Measurements from ENCODE around the gene NOC4L. TPM values are rescaled to one million over a fixed set of nuclear protein-coding genes. Genes with fewer than 3 reads are reported as not detected.

NOC4L gene
- polyA plus RNA-seq, 1 of the 3 experiments (the other 2 are of a cell fraction): 12.9 TPM

DNA sequence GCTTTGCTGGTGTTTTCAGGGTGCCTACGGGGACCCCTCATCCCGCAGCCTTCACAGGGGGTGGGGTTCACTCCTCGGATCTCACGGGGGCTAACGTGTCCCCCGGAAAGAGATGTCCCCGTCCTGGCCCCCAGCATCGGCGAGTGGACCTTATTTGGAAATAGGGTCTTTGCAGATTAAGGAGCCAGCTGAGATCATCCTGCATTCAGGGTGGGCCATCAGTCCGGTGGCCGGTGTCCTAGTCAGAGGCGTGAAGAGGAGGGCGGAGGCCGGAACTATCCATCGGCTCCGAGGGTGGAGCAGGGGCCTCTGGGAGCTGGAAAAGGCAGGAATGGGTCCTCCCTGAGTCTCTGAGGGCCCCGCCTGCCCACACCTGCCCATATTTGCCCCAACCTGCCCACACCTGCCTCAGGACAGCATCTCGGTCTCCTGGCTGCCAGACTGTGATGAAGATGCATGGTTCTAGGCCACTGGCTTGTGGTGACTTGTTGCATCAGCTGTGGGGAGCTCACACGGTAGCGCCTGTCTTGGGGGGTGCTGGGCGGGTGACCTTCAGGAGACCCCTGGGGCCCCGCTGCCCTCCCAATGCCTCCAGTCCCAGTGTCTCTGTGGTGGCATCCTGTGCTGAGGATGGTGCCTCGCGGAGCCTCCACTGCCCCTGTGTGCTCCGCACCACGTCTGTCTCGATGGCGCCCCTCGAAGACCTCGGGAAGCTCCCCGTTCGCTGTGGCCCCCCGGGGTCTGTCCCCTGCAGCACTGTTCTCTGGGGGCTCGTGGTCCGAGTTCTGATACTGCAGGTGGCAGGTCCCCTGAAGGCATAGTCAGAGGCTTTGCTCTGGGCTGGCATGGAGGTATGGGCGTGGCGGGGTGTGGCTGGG is 14.7 kb downstream of the NOC4L start:
- Histone ChIP-seq H3F3A (replicated peaks; ENCODE audit: insufficient read depth) (peaks cover 20% of the 10 kb centered on the region), H3K79me2 (ENCODE audit: insufficient read depth) (no peaks in the 10 kb centered on the region), H3K4me3 (ENCODE audit: low read depth in 2 of 2, low read length in 1 of 2) (no peak overlapping the region), H3K27me3 (ENCODE audit: insufficient read depth) (peaks cover 11% of the 10 kb centered on the region), H3K9me2 (no peaks in the 10 kb centered on the region), H3K9ac (no peak overlapping the region), H3K27ac (ENCODE audit: low read depth in 2 of 2, low read length in 1 of 2) (no peak overlapping the region), H3K36me3 (replicated peaks in 1 of 2; ENCODE audit: control insufficient read depth in 1 of 2, insufficient read depth in 2 of 2, low read length in 1 of 2) (no peaks in the 10 kb centered on the region), H3K9me3 (no peaks in the 10 kb centered on the region), H2AFZ (ENCODE audit: low read depth) (no peak overlapping the region), H4K20me1 (ENCODE audit: insufficient read depth) (no peaks in the 10 kb centered on the region), H3K4me2 (no peak overlapping the region), H3K4me1 (ENCODE audit: control insufficient read depth in 1 of 2, insufficient read depth in 2 of 2, low read depth in 1 of 2, low read length in 1 of 2) (peaks cover 0 to 2% of the 10 kb centered on the region in 2 experiments; a peak in 1 of 4 replicates)
- no peak for TF ChIP-seq CHD2 (IDR thresholded peaks at IDR 0.05; ENCODE audit: low read length, partially characterized antibody)
- TF ChIP-seq GATA2 (CRISPR knock-in tag; IDR thresholded peaks at IDR 0.05): no peak
- TF ChIP-seq FOXM1 (IDR thresholded peaks at IDR 0.05; ENCODE audit: low read depth): no peak
- TF ChIP-seq RCOR1 (IDR thresholded peaks at IDR 0.05; ENCODE audit: low read length): no peak
- TF ChIP-seq, protein P1, sequence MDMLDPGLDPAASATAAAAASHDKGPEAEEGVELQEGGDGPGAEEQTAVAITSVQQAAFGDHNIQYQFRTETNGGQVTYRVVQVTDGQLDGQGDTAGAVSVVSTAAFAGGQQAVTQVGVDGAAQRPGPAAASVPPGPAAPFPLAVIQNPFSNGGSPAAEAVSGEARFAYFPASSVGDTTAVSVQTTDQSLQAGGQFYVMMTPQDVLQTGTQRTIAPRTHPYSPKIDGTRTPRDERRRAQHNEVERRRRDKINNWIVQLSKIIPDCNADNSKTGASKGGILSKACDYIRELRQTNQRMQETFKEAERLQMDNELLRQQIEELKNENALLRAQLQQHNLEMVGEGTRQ (IDR thresholded peaks at IDR 0.05; ENCODE audit: borderline replicate concordance, low read depth, low read length): no peak
- TF ChIP-seq ELF1 (IDR thresholded peaks at IDR 0.05): no peak
- TF ChIP-seq RAD21 (IDR thresholded peaks at IDR 0.05; ENCODE audit: low read length): no peak
- TF ChIP-seq RXRA (IDR thresholded peaks at IDR 0.05; ENCODE audit: borderline replicate concordance, low read depth): no peak
- TF ChIP-seq, protein P2, sequence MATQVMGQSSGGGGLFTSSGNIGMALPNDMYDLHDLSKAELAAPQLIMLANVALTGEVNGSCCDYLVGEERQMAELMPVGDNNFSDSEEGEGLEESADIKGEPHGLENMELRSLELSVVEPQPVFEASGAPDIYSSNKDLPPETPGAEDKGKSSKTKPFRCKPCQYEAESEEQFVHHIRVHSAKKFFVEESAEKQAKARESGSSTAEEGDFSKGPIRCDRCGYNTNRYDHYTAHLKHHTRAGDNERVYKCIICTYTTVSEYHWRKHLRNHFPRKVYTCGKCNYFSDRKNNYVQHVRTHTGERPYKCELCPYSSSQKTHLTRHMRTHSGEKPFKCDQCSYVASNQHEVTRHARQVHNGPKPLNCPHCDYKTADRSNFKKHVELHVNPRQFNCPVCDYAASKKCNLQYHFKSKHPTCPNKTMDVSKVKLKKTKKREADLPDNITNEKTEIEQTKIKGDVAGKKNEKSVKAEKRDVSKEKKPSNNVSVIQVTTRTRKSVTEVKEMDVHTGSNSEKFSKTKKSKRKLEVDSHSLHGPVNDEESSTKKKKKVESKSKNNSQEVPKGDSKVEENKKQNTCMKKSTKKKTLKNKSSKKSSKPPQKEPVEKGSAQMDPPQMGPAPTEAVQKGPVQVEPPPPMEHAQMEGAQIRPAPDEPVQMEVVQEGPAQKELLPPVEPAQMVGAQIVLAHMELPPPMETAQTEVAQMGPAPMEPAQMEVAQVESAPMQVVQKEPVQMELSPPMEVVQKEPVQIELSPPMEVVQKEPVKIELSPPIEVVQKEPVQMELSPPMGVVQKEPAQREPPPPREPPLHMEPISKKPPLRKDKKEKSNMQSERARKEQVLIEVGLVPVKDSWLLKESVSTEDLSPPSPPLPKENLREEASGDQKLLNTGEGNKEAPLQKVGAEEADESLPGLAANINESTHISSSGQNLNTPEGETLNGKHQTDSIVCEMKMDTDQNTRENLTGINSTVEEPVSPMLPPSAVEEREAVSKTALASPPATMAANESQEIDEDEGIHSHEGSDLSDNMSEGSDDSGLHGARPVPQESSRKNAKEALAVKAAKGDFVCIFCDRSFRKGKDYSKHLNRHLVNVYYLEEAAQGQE (IDR thresholded peaks at IDR 0.05; ENCODE audit: low read depth, low read length): no peak
- TF ChIP-seq, protein P3, sequence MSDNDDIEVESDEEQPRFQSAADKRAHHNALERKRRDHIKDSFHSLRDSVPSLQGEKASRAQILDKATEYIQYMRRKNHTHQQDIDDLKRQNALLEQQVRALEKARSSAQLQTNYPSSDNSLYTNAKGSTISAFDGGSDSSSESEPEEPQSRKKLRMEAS (IDR thresholded peaks at IDR 0.05; ENCODE audit: low read depth): no peak
- TF ChIP-seq MXI1 (IDR thresholded peaks at IDR 0.05; ENCODE audit: low read depth, low read length): no peak
- TF ChIP-seq, protein P4, sequence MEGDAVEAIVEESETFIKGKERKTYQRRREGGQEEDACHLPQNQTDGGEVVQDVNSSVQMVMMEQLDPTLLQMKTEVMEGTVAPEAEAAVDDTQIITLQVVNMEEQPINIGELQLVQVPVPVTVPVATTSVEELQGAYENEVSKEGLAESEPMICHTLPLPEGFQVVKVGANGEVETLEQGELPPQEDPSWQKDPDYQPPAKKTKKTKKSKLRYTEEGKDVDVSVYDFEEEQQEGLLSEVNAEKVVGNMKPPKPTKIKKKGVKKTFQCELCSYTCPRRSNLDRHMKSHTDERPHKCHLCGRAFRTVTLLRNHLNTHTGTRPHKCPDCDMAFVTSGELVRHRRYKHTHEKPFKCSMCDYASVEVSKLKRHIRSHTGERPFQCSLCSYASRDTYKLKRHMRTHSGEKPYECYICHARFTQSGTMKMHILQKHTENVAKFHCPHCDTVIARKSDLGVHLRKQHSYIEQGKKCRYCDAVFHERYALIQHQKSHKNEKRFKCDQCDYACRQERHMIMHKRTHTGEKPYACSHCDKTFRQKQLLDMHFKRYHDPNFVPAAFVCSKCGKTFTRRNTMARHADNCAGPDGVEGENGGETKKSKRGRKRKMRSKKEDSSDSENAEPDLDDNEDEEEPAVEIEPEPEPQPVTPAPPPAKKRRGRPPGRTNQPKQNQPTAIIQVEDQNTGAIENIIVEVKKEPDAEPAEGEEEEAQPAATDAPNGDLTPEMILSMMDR (IDR thresholded peaks at IDR 0.05): no peak
- TF ChIP-seq FOSL2 (IDR thresholded peaks at IDR 0.05; ENCODE audit: borderline replicate concordance, low read depth): no peak
- TF ChIP-seq YY1 (IDR thresholded peaks at IDR 0.05; ENCODE audit: low read depth): no peak
- no peak for TF ChIP-seq NRF1 (IDR thresholded peaks at IDR 0.05; ENCODE audit: low read depth, low read length)
- no peak for TF ChIP-seq JUND (IDR thresholded peaks at IDR 0.05)
- WGBS (ENCODE audit: low lambda C conversion rate): 89% methylated on average over 28 of the region's 37 CpGs
- DNase-seq: no peak
- ChIA-PET CTCF (no interaction called here), POLR2A (no interaction called here)

All from SK-N-SH (cell line).